ENCODE data around the gene REM2. TPM values are rescaled to one million over a fixed set of nuclear protein-coding genes. Genes with fewer than 3 reads are reported as not detected.

REM2 gene
- total RNA-seq, 1 experiment from 2014 or later: 0.18 TPM

GRCh38 chr14:22920697-22921096 is 37.7 kb downstream of the REM2 start:
- no TSS peak for BruUV-seq (replicated peaks)
- Histone ChIP-seq H3K27ac (ENCODE audit: low read length) (no peak overlapping the region), H3K27me3 (ENCODE audit: control insufficient read depth, insufficient read depth, low read length) (no peaks in the 10 kb centered on the region)

GRCh38 chr14:22922294-22922693 is 39.3 kb downstream of the REM2 start:
- Histone ChIP-seq H3K27ac (ENCODE audit: low read length) (no peak overlapping the region), H3K4me3 (ENCODE audit: low read depth in 2 of 2, low read length in 2 of 2) (no peak overlapping the region), H3K36me3 (ENCODE audit: control insufficient read depth, insufficient read depth, low read length) (peaks cover 18% of the 10 kb centered on the region), H3K27me3 (ENCODE audit: control insufficient read depth, insufficient read depth, low read length) (no peaks in the 10 kb centered on the region), H3K9me3 (ENCODE audit: control insufficient read depth, insufficient read depth, low read depth, low read length) (no peaks in the 10 kb centered on the region), H3K4me1 (ENCODE audit: control insufficient read depth, insufficient read depth, low read length) (peaks cover 8% of the 10 kb centered on the region)
- intact Hi-C loops (cut with micrococcal nuclease; ENCODE audit: unreplicated experiment): no loop called here
- ChIA-PET POLR2A (no interaction called here), CTCF (no interaction called here)
- no peak for ATAC-seq
- TF ChIP-seq CTCF (IDR thresholded peaks at IDR 0.05) (no peak), REST (IDR thresholded peaks at IDR 0.05; ENCODE audit: insufficient read depth in 1 of 2, low read depth in 2 of 2, low read length in 1 of 2) (no peak), TCF7L2 (IDR thresholded peaks at IDR 0.05; ENCODE audit: low read depth, low read length) (no peak), POLR2AphosphoS5 (IDR thresholded peaks at IDR 0.05; ENCODE audit: low read depth, low read length) (no peak), SIN3A (IDR thresholded peaks at IDR 0.05; ENCODE audit: borderline replicate concordance, insufficient read depth, low read depth, low read length) (no peak)
- in situ Hi-C loops (cut with HindIII; ENCODE audit: low pct_unique_long_range_greater_than_20kb, low sequenced_read_pairs): no loop called here
- no TSS peak for BruUV-seq (replicated peaks)
- no peak for DNase-seq (ENCODE audit: low read depth, low spot score)

More at GRCh38 chr14:22920697-22921096, 37.7 kb downstream of the REM2 start:
- ATAC-seq: no peak
- peaks cover 12% of the 10 kb centered on the region for H3K4me1 ChIP-seq (ENCODE audit: control insufficient read depth, insufficient read depth, low read length)
- H3K36me3 ChIP-seq (ENCODE audit: control insufficient read depth, insufficient read depth, low read length): peaks cover 12% of the 10 kb centered on the region
- H3K4me3 ChIP-seq (ENCODE audit: low read depth in 2 of 2, low read length in 2 of 2): no peak overlapping the region
- no peak for DNase-seq (ENCODE audit: low read depth, low spot score)
- ChIA-PET CTCF (no interaction called here), POLR2A (interaction anchor here (0.6 kb wide), 1 partner anchor 29 kb away, joined by 4 read pairs; no protein-coding TSS in a partner anchor)
- H3K9me3 ChIP-seq (ENCODE audit: control insufficient read depth, insufficient read depth, low read depth, low read length): no peaks in the 10 kb centered on the region
- in situ Hi-C loops (cut with HindIII; ENCODE audit: low pct_unique_long_range_greater_than_20kb, low sequenced_read_pairs) (no loop called here), intact Hi-C loops (cut with micrococcal nuclease; ENCODE audit: unreplicated experiment) (no loop called here)
- TF ChIP-seq CTCF (IDR thresholded peaks at IDR 0.05): no peak
- no peak for TF ChIP-seq SIN3A (IDR thresholded peaks at IDR 0.05; ENCODE audit: borderline replicate concordance, insufficient read depth, low read depth, low read length)
- TF ChIP-seq TCF7L2 (IDR thresholded peaks at IDR 0.05; ENCODE audit: low read depth, low read length): no peak
- no peak for TF ChIP-seq REST (IDR thresholded peaks at IDR 0.05; ENCODE audit: insufficient read depth in 1 of 2, low read depth in 2 of 2, low read length in 1 of 2)
- TF ChIP-seq POLR2AphosphoS5 (IDR thresholded peaks at IDR 0.05; ENCODE audit: low read depth, low read length): no peak
